ENCODE measurements around the gene ARHGEF25. TPM values are rescaled to one million over a fixed set of nuclear protein-coding genes. Genes with fewer than 3 reads are reported as not detected.
"Not testable (repeated sequence)": the region's sequence is repeated elsewhere in the genome, so short reads cannot be mapped to it uniquely, and the experiment has no call there.

ARHGEF25 gene
- total RNA-seq, 1 donor from 2014 or later = 16.3 TPM

DNA sequence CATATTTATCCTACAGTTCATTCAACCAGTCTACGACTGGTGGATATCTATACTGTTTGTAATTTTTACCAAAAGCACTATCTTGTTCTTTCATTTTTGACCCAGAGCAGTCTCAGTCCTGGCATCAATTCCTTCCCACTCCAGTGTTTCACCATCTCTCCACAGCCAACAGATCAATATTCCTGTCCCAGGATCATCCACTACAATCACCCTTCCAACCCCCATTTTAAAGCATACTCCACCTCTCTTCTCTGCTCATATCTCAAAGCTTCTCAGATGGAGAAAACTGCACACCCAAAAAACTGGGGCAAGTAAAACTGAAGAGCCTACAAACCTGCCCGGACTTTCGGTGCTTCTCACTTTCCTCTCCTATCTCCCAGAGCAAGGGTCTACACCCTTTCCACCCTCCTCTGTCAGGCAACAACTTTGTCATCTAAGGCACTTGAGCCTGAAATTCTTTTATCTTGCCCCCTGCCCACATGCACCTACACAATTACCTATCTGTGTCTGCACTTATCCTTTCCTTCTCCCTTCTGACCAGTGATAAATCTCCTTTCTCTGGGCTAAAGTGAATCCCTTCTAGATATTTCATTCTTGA, 24.3 kb upstream of the ARHGEF25 start:
- H3K27me3 ChIP-seq = no peaks in the 10 kb centered on the region
- no peak for ATAC-seq
- TF ChIP-seq, protein P1, sequence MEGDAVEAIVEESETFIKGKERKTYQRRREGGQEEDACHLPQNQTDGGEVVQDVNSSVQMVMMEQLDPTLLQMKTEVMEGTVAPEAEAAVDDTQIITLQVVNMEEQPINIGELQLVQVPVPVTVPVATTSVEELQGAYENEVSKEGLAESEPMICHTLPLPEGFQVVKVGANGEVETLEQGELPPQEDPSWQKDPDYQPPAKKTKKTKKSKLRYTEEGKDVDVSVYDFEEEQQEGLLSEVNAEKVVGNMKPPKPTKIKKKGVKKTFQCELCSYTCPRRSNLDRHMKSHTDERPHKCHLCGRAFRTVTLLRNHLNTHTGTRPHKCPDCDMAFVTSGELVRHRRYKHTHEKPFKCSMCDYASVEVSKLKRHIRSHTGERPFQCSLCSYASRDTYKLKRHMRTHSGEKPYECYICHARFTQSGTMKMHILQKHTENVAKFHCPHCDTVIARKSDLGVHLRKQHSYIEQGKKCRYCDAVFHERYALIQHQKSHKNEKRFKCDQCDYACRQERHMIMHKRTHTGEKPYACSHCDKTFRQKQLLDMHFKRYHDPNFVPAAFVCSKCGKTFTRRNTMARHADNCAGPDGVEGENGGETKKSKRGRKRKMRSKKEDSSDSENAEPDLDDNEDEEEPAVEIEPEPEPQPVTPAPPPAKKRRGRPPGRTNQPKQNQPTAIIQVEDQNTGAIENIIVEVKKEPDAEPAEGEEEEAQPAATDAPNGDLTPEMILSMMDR (IDR thresholded peaks at IDR 0.05) = no peak
- no peak overlapping the region for H3K27ac ChIP-seq
- no peak overlapping the region for H3K4me3 ChIP-seq
- intact Hi-C loops (cut with DNase I) = no loop called here
- H3K4me1 ChIP-seq = peaks cover 4% of the 10 kb centered on the region
- no peaks in the 10 kb centered on the region for H3K9me3 ChIP-seq
- H3K36me3 ChIP-seq = no peaks in the 10 kb centered on the region
- DNase-seq = no peak

DNA sequence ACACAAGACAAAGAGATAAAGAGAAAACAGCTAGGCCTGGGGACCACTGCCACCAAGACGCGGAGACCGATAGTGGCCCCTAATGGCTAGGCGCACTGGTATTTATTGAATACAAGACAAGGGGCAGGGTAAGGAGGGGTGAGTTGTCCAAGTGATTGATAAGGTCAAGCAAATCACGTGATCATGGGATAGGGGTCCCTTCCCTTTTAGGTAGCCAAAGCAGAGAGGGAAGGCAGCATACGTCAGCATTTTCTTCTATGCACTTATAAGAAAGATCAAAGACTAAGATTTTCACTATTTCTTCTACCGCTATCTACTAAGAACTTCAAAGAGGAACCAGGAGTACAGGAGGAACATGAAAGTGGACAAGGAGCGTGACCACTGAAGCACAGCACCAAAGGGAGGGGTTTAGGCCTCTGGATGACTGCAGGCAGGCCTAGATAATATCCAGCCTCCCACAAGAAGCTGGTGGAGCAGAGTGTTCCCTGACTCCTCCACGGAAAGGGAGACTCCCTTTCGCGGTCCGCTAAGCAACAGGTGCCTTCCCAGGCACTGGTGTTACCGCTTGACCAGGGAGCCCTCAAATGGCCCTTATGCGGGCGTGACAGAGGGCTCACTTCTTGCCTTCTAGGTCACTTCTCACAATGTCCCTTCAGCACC, 22.2 kb upstream of the ARHGEF25 start:
- H3K36me3 ChIP-seq; ATAC-seq; intact Hi-C loops (cut with DNase I); DNase-seq; H3K27ac ChIP-seq; H3K27me3 ChIP-seq; H3K4me3 ChIP-seq; H3K9me3 ChIP-seq: not testable (repeated sequence)
- peaks cover 17% of the 10 kb centered on the region for H3K4me1 ChIP-seq

DNA sequence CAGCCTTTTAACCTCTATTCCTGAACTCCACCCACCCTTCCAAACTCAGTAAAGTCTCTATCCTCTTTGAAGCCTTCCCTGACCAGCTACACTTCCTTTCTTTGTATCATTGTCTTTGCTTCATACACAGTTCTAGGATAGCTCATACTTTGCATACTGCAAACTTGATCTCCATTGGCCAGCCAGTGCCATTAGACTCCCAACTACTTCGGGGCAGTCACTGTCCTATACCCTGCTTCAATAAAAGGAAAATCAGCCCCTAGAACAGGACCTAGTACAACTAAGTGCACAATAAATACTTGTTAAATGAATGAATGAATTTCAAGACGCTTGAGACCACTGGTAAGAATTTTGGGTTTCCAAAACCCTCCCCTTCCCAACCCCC, 20.8 kb upstream of the ARHGEF25 start:
- TF ChIP-seq, protein P1 (IDR thresholded peaks at IDR 0.05) = no peak
- peaks cover 17% of the 10 kb centered on the region for H3K4me1 ChIP-seq
- peak overlapping the region; percentile 78 for H3K27ac ChIP-seq
- no peak for DNase-seq
- H3K27me3 ChIP-seq = no peaks in the 10 kb centered on the region
- H3K4me3 ChIP-seq = peak overlapping the region; percentile 94
- intact Hi-C loops (cut with DNase I) = no loop called here
- ATAC-seq = no peak
- peaks cover 6% of the 10 kb centered on the region for H3K36me3 ChIP-seq
- no peaks in the 10 kb centered on the region for H3K9me3 ChIP-seq

DNA sequence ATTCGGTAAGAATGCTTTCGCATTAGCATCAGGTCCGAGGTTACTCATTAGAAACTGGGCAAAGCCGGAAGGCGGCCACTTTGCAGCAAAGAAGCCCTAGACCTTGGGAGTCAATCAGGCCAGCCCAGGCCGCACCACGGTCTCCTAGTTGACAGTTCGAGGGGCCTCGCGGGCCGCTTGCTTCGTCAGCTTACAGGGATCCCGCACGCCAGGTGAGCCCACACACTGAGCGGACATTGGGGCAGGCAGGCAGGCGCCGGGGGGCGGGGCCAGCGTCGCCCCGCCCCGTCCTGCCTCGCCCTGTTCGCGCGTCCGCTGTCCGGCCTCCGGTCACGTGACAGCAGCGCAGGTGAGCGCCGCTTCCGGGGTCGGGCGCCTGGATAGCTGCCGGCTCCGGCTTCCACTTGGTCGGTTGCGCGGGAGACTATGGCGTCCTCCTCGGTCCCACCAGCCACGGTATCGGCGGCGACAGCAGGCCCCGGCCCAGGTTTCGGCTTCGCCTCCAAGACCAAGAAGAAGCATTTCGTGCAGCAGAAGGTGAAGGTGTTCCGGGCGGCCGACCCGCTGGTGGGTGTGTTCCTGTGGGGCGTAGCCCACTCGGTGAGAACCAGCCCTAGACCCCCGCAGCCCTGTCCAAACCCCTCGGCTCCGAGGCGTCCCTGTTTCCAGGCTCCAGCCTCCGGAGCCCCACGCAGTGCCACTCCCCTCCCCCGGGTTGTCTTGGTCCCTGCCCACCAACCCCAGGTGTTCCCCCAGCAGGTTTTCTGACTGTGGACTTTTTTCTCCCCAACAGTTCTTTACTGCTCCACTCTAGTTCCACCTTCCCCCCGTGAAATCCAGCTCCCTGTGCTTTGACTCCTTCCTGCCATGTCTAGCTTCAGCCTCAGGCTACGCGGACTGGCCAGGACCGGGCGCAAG, 20.1 kb upstream of the ARHGEF25 start, which contains the start of gene PIP4K2C:
TSS of gene PIP4K2C (plus strand) at position 329 of the 918 bp plus-strand sequence. CDS start at position 427, 98 bp downstream.
- no peaks in the 10 kb centered on the region for H3K27me3 ChIP-seq
- peak within 1 kb of the TSS; percentile 94 for H3K4me3 ChIP-seq
- H3K36me3 ChIP-seq = peaks cover 11% of the 10 kb centered on the region
- TF ChIP-seq, protein P1 (IDR thresholded peaks at IDR 0.05) = no peak
- H3K4me1 ChIP-seq = peaks cover 17% of the 10 kb centered on the region
- H3K9me3 ChIP-seq = no peaks in the 10 kb centered on the region
- peak; percentile 99 for ATAC-seq
- peak within 1 kb of the TSS; percentile 78 for H3K27ac ChIP-seq
- peak; percentile 93 for DNase-seq
- intact Hi-C loops (cut with DNase I) = no loop called here

DNA sequence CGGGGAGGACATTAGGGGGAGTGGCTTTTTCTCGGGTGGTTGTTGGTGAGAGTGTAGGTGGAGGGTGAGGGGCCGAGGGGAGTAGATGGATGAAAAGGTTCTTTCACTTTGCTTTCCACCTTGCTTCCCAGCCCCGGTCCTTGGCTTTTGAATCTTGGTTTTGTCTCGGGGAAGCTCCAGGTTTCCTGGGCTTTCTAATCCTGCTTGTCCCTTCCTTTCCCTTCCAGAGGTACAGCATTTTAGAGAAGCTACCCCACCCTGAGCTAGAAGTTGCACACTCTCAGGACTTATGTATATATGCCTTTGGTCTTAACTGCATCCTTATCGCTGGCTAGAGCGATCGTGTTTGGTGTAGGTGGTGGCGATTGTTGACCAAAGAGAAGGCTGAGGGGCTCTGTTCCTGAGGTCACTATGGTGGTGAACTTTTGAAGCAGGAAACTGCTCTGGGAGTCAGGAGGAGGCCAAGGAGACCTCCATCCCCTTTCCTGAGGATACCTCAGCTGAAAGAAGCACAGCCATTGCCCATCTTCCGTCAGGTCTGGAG, 19.4 kb upstream of the ARHGEF25 start:
- intact Hi-C loops (cut with DNase I) = no loop called here
- Histone ChIP-seq H3K9me3 (no peaks in the 10 kb centered on the region), H3K27me3 (no peaks in the 10 kb centered on the region), H3K4me3 (peak overlapping the region; percentile 94), H3K27ac (peak overlapping the region; percentile 78), H3K4me1 (peaks cover 17% of the 10 kb centered on the region), H3K36me3 (peaks cover 18% of the 10 kb centered on the region)
- TF ChIP-seq, protein P1 (IDR thresholded peaks at IDR 0.05) = no peak
- no peak for DNase-seq
- ATAC-seq = no peak
